GM12892 (cell line): ENCODE measurements around the gene MED25.
A peak's percentile ranks its signal among the peaks of the same experiment; 100 is the strongest.

Experiments
- POLR2A ChIP-seq: IDR thresholded peaks from 2 replicates; pipeline ENCODE4 v1.6.1; 2011; ENCODE audit warnings: low read depth, low read length, control low read depth
- POLR2AphosphoS5 ChIP-seq: IDR thresholded peaks from 2 replicates; pipeline ENCODE4 v1.6.1; 2011; ENCODE audit warnings: low read depth, low read length, control low read depth

- TF ChIP-seq POLR2A (peak; percentile 57), POLR2AphosphoS5 (no peak; the same call in 1 of the 2 replicates)
Observed at GRCh38 chr19:49877020-49877878, 59.2 kb downstream of the MED25 start, which contains the start of the genes AKT1S1 and TBC1D17.
